Smooth muscle cell (in vitro differentiated cells): ENCODE results near the gene PDGFRB. TPM values are rescaled to one million over a fixed set of nuclear protein-coding genes. Genes with fewer than 3 reads are reported as not detected.

Source experiments
- DNase-seq: peaks from one replicate; lab custom pipeline; 2025; ENCODE audit not compliant: unreplicated experiment; lab: John Stamatoyannopoulos, UW
- H2AFZ ChIP-seq: fragments of 200-600 bp; sonication (generic); 2 replicates; pipeline ENCODE4 v1.6.0; 2016; ENCODE audit warnings: antibody characterized with exemption, low read depth, mild to moderate bottlenecking
- H3F3A ChIP-seq: fragments of 200-600 bp; sonication (generic); 2 replicates; pipeline ENCODE4 v1.6.0; 2017; ENCODE audit warnings: antibody characterized with exemption, low read depth
- H3K27ac ChIP-seq: fragments of 200-600 bp; sonication (generic); 2 replicates; pipeline ENCODE4 v1.5.1; 2016; ENCODE audit warnings: low read depth, mild to moderate bottlenecking
- H3K27me3 ChIP-seq: fragments of 200-600 bp; sonication (generic); 2 replicates; pipeline ENCODE4 v1.6.1; 2016; ENCODE audit warnings: low read depth, mild to moderate bottlenecking
- H3K36me3 ChIP-seq: fragments of 200-600 bp; sonication (generic); 2 replicates; pipeline ENCODE4 v1.5.1; 2016; ENCODE audit warnings: low read depth
- H3K4me1 ChIP-seq: fragments of 200-600 bp; sonication (generic); 2 replicates; pipeline ENCODE4 v1.5.1; 2016; ENCODE audit warnings: low read depth
- H3K4me2 ChIP-seq: fragments of 200-600 bp; sonication (generic); 2 replicates; pipeline ENCODE4 v1.6.0; 2016; ENCODE audit warnings: mild to moderate bottlenecking
- H3K4me3 ChIP-seq: fragments of 200-600 bp; sonication (generic); 2 replicates; pipeline ENCODE4 v1.5.1; 2016; ENCODE audit warnings: mild to moderate bottlenecking
- H3K79me2 ChIP-seq: fragments of 200-600 bp; sonication (generic); 2 replicates; pipeline ENCODE4 v1.6.0; 2016; ENCODE audit warnings: low read depth, mild to moderate bottlenecking
- H3K9ac ChIP-seq: fragments of 200-600 bp; sonication (generic); 2 replicates; pipeline ENCODE4 v1.6.0; 2016; ENCODE audit warnings: low read depth
- H3K9me3 ChIP-seq: fragments of 200-600 bp; sonication (generic); replicated peaks from 2 replicates; pipeline ENCODE4 v1.5.1; 2016; ENCODE audit warnings: low read depth
- H4K20me1 ChIP-seq: fragments of 200-600 bp; sonication (generic); 2 replicates; pipeline ENCODE4 v1.6.0; 2016; ENCODE audit warnings: low read depth
- CTCF ChIP-seq: fragments of 200-600 bp; sonication (generic); IDR thresholded peaks from 2 replicates; pipeline ENCODE4 v1.5.1; 2017; ENCODE audit warnings: borderline replicate concordance, mild to moderate bottlenecking, antibody characterized with exemption; ENCODE audit not compliant: insufficient read depth, poor library complexity, severe bottlenecking
- WGBS: methylation state at CpG from one replicate; pipeline ENCODE4 v1.1.7; 2016; ENCODE audit warnings: low lambda C conversion rate; 5-methylcytosine and 5-hydroxymethylcytosine counted together
- polyA plus RNA-seq: library from polyadenylated mRNA; unstranded; fragments of >200 nt; fragmentation: Nextera tagmentation; extraction: Ambion mirVana; gene quantifications from 2 replicates; pipeline ENCODE4 v1.2.1, GENCODE V29; 2016
- total RNA-seq: library from RNA; depleted of rRNA; stranded (reverse); fragments of >200 nt; gene quantifications from 2 replicates; pipeline ENCODE4 v1.2.3, GENCODE V29; 2014

Gene PDGFRB
- total and polyA plus RNA-seq, 2 experiments from 2014 or later = 370 to 522 TPM

- no peak overlapping the region for H3K9ac ChIP-seq
- WGBS = 59% methylated on average over 25 of the region's 25 CpGs
- peaks cover 15% of the 10 kb centered on the region for H3F3A ChIP-seq
- H3K27me3 ChIP-seq = no peaks in the 10 kb centered on the region
- peaks cover 15% of the 10 kb centered on the region for H3K79me2 ChIP-seq
- H3K4me1 ChIP-seq = no peaks in the 10 kb centered on the region
- peak overlapping the region; percentile 100 for H3K27ac ChIP-seq
- H3K4me3 ChIP-seq = no peak overlapping the region
- DNase-seq = no peak
- peaks cover 11% of the 10 kb centered on the region for H4K20me1 ChIP-seq
- H3K36me3 ChIP-seq = no peaks in the 10 kb centered on the region
- H3K9me3 ChIP-seq = no peaks in the 10 kb centered on the region
- H3K4me2 ChIP-seq = no peak overlapping the region
- no peak overlapping the region for H2AFZ ChIP-seq
- peak; percentile 84 for TF ChIP-seq CTCF
Observed at GRCh38 chr5:150129813-150130492, 25.7 kb downstream of the PDGFRB start.

GRCh38 chr5:150129454-150129812 is 26.2 kb downstream of the PDGFRB start:
- Histone ChIP-seq H3K4me3 (no peak overlapping the region), H3K9ac (no peak overlapping the region), H2AFZ (no peak overlapping the region), H3F3A (peaks cover 15% of the 10 kb centered on the region), H3K36me3 (no peaks in the 10 kb centered on the region), H3K4me2 (no peak overlapping the region), H3K27ac (peak overlapping the region; percentile 7), H3K9me3 (no peaks in the 10 kb centered on the region), H3K79me2 (peaks cover 10% of the 10 kb centered on the region), H4K20me1 (peaks cover 11% of the 10 kb centered on the region), H3K4me1 (no peaks in the 10 kb centered on the region), H3K27me3 (no peaks in the 10 kb centered on the region)
- WGBS = 91% methylated on average over 8 of the region's 8 CpGs
- no peak for TF ChIP-seq CTCF
- DNase-seq = no peak

- Histone ChIP-seq H3K36me3 (no peaks in the 10 kb centered on the region), H3K4me2 (no peak overlapping the region), H3K9ac (no peak overlapping the region)
Observed at GRCh38 chr5:150126921-150127265, 28.8 kb downstream of the PDGFRB start.

More at GRCh38 chr5:150126921-150127265, 28.8 kb downstream of the PDGFRB start:
- Histone ChIP-seq H3F3A (peaks cover 38% of the 10 kb centered on the region), H3K4me3 (no peak overlapping the region), H3K27ac (peak overlapping the region; percentile 49), H4K20me1 (peaks cover 11% of the 10 kb centered on the region), H3K9me3 (no peaks in the 10 kb centered on the region), H2AFZ (no peak overlapping the region), H3K4me1 (no peaks in the 10 kb centered on the region), H3K79me2 (peaks cover 7% of the 10 kb centered on the region), H3K27me3 (no peaks in the 10 kb centered on the region)
- WGBS = 88% methylated on average over 6 of the region's 6 CpGs
- no peak for DNase-seq
- no peak for TF ChIP-seq CTCF
